Suprapubic skin (tissue), 4 donors: ENCODE data around the gene TBPL1. TPM values are rescaled to one million over a fixed set of nuclear protein-coding genes. Genes with fewer than 3 reads are reported as not detected.
"Not testable (repeated sequence)": the region's sequence is repeated elsewhere in the genome, so short reads cannot be mapped to it uniquely, and the experiment has no call there.

Experiments used
- DNase-seq, 2 donors: peaks; one replicate each; pipeline ENCODE4 v3.0.0-alpha.2; 2019; ENCODE audit warnings: low spot score in 2 of 2
- H3K27ac ChIP-seq: fragments of 200-600 bp; sonication (generic); one replicate; pipeline ENCODE4 v1.5.1; 2019
- H3K27me3 ChIP-seq: fragments of 200-600 bp; sonication (generic); one replicate; pipeline ENCODE4 v1.5.1; 2019
- H3K36me3 ChIP-seq: fragments of 200-600 bp; sonication (generic); one replicate; pipeline ENCODE4 v1.5.1; 2019
- H3K4me1 ChIP-seq: fragments of 200-600 bp; sonication (generic); one replicate; pipeline ENCODE4 v1.5.1; 2019
- H3K4me3 ChIP-seq: fragments of 200-600 bp; sonication (generic); one replicate; pipeline ENCODE4 v1.5.1; 2019; ENCODE audit warnings: mild to moderate bottlenecking
- H3K9me3 ChIP-seq: fragments of 200-600 bp; sonication (generic); one replicate; pipeline ENCODE4 v1.5.1; 2019
- EP300 ChIP-seq: sonication (generic); formaldehyde crosslinking; IDR thresholded peaks from one replicate; pipeline ENCODE4 v1.6.1; 2017; ENCODE audit warnings: antibody characterized with exemption
- POLR2A ChIP-seq, 2 donors: fragments of 450-650 bp; IDR thresholded peaks; one replicate each; pipeline ENCODE4 v1.6.1; 2017; ENCODE audit warnings: antibody characterized with exemption in 2 of 2, mild to moderate bottlenecking in 2 of 2, moderate library complexity in 2 of 2
- POLR2AphosphoS5 ChIP-seq, 3 donors: sonication (generic); formaldehyde crosslinking; IDR thresholded peaks; one replicate each; pipeline ENCODE4 v1.6.1; 2017; ENCODE audit warnings: antibody characterized with exemption in 3 of 3
- WGBS: methylation state at CpG from one replicate; pipeline ENCODE4 v1.1.5; 2018; 5-methylcytosine and 5-hydroxymethylcytosine counted together
- total RNA-seq, 4 donors: library from RNA; depleted of rRNA; stranded (reverse); fragments of >200 nt; gene quantifications; one replicate each; pipeline ENCODE4 v1.1.0, GENCODE V29; 2016
- TF ChIP-seq, protein P1 (sequence below), 2 donors: fragments of 200-600 bp in 1 of 2; fragments of 450-650 bp in 1 of 2; sonication (generic) in 1 of 2; IDR thresholded peaks; one replicate each; pipeline ENCODE4 v1.5.1; 2016 to 2019; ENCODE audit warnings: antibody characterized with exemption in 2 of 2, mild to moderate bottlenecking in 1 of 2, moderate library complexity in 1 of 2

The TBPL1 gene
- total RNA-seq, 4 donors from 2014 or later: 10.2 to 15.3 (median 13.7) TPM

DNA sequence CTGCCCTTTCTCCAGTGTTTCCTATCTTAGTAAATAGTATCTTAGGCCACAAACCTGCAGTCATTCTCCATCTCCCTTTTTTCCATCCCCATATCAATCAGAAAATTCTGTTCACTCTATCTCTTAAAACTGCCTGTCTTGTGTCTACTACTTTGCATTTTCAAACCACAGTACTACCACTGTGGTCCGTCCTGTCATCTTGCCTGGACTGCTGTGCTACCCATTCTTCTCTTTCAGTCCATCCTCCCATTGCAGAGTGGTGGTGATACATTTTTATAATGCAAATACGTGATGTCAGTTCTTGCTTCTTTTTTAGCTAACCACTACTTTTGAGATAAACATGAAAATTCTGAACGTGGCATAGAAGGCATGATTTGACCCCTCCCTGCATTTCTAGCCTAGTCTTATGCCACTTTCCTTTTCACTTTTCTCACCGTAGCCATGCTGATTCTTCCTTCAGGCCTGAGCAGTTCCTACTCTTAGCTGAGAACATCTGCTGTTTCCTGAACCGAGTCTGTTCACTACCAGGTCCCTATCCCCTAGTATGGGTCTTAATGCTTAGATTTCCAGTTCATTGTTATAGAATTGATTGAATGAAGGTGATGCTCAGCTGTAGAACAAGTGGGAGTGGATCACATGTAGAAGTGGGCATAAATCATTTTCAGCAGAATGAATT lies 13.8 kb downstream of the TBPL1 start:
- no peak for TF ChIP-seq POLR2A (IDR thresholded peaks at IDR 0.05)
- Histone ChIP-seq H3K36me3 (no peaks in the 10 kb centered on the region), H3K9me3 (no peaks in the 10 kb centered on the region), H3K4me1 (peaks cover 2% of the 10 kb centered on the region), H3K27ac (no peak overlapping the region), H3K4me3 (no peak overlapping the region), H3K27me3 (no peaks in the 10 kb centered on the region)
- 88% methylated on average over 5 of the region's 5 CpGs for WGBS
- no peak for DNase-seq

DNA sequence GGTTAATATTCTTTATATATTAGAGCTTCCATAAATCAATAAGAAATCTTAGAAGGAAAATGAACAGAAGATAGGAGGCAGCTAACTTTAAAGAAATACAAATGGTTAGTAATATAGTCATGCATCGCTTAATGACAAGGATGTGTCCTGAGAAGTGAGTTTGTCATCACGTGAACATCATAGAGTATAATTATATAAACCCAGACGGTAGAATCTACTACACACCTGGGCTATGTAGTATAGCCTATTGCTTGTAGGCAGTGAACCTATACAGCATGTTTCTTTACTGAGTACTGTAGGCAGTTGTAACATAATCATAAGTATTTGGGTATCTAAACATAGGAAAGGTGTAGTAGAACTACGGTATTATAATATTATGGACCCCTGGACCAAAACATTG lies 14.3 kb downstream of the TBPL1 start:
- Histone ChIP-seq H3K4me3 (no peak overlapping the region), H3K27me3 (no peaks in the 10 kb centered on the region), H3K9me3 (no peaks in the 10 kb centered on the region), H3K36me3 (no peaks in the 10 kb centered on the region), H3K4me1 (peaks cover 3% of the 10 kb centered on the region), H3K27ac (no peak overlapping the region)
- TF ChIP-seq POLR2AphosphoS5 (IDR thresholded peaks at IDR 0.05) (no peak), EP300 (no peak), POLR2A (IDR thresholded peaks at IDR 0.05) (no peak)
- TF ChIP-seq, protein P1, sequence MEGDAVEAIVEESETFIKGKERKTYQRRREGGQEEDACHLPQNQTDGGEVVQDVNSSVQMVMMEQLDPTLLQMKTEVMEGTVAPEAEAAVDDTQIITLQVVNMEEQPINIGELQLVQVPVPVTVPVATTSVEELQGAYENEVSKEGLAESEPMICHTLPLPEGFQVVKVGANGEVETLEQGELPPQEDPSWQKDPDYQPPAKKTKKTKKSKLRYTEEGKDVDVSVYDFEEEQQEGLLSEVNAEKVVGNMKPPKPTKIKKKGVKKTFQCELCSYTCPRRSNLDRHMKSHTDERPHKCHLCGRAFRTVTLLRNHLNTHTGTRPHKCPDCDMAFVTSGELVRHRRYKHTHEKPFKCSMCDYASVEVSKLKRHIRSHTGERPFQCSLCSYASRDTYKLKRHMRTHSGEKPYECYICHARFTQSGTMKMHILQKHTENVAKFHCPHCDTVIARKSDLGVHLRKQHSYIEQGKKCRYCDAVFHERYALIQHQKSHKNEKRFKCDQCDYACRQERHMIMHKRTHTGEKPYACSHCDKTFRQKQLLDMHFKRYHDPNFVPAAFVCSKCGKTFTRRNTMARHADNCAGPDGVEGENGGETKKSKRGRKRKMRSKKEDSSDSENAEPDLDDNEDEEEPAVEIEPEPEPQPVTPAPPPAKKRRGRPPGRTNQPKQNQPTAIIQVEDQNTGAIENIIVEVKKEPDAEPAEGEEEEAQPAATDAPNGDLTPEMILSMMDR (IDR thresholded peaks at IDR 0.05): no peak
- WGBS: 93% methylated on average over 4 of the region's 4 CpGs
- no peak for DNase-seq

DNA sequence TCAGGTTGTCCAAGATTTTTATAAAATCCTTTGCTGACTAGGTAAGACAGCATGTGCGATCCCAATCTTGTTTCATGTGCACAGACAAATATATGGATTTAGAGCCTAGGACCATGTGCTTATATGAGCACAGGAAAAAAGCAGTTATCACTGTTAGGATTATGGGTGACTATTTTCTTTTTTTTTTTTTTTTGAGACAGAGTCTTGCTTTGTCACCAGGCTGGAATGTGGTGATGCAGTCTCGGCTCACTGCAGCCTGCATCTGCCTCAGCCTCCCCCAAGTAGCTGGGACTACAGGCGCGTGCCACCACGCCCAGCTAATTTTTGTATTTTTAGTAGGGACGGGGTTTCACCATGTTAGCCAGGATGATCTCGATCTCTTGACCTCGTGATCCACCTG lies 14.8 kb downstream of the TBPL1 start:
- H3K27ac ChIP-seq, H3K9me3 ChIP-seq, H3K27me3 ChIP-seq, H3K36me3 ChIP-seq, H3K4me3 ChIP-seq, DNase-seq, H3K4me1 ChIP-seq: not testable (repeated sequence)
- 85% methylated on average over 8 of the region's 8 CpGs for WGBS

DNA sequence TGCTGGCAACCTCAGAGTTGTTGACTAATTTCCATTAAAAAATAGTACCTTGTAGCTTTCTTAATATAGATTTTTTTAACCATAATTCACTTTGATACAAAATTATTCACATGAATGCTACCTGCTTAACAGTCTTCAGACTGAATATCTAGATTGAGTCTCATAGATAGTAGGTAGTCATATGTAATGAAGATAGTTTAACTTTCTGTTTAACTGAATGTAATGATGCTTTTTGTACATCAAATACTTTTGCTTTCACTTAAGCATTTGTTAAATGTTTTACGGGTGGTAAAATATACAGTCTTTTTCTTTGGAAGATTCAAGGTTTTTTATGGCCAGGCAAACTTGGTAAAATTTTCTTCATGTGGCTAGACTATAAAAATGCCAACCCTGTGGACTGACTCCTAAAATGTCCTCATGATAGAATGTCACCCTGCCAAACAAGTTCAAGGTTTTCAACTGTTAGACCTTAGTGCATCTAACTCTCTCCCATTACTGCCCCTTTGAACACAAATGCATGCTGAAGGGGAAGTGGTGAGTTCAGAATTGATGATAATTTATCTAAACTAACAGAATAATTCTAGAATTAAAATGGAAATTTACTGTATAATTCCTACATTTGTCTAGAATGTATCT lies 16.4 kb downstream of the TBPL1 start:
- no peak overlapping the region for H3K4me3 ChIP-seq
- no peak for DNase-seq
- H3K9me3 ChIP-seq: no peaks in the 10 kb centered on the region
- WGBS: 95% methylated on average over 1 of the region's 1 CpG
- no peaks in the 10 kb centered on the region for H3K27me3 ChIP-seq
- TF ChIP-seq, protein P1 (IDR thresholded peaks at IDR 0.05): no peak
- TF ChIP-seq POLR2A (IDR thresholded peaks at IDR 0.05): no peak
- TF ChIP-seq POLR2AphosphoS5 (IDR thresholded peaks at IDR 0.05): no peak
- TF ChIP-seq EP300: no peak
- peaks cover 6% of the 10 kb centered on the region for H3K4me1 ChIP-seq
- H3K27ac ChIP-seq: no peak overlapping the region
- H3K36me3 ChIP-seq: no peaks in the 10 kb centered on the region

DNA sequence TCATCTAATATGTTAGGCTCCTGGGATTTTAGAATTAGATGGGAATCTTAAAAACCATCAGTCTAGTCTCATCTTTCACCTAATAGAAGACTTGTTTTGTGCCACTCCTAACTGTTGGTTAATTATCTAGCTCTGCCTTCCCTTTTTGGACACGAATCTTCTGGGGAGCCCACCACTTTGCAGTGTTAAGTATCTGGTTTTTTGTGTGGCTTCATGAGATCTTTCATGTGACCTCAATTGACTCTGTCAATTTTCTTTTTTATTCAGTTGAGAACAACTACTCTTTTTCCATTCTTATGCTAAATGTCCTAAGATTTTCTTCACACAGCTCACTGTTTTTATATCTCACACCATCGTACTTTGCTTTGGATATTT lies 16.9 kb downstream of the TBPL1 start:
- H3K27me3 ChIP-seq: no peaks in the 10 kb centered on the region
- H3K36me3 ChIP-seq: no peaks in the 10 kb centered on the region
- H3K4me3 ChIP-seq: no peak overlapping the region
- WGBS: 69% methylated on average over 2 of the region's 2 CpGs
- DNase-seq: no peak
- peaks cover 6% of the 10 kb centered on the region for H3K4me1 ChIP-seq
- H3K9me3 ChIP-seq: no peaks in the 10 kb centered on the region
- no peak for TF ChIP-seq POLR2A (IDR thresholded peaks at IDR 0.05)
- no peak overlapping the region for H3K27ac ChIP-seq

DNA sequence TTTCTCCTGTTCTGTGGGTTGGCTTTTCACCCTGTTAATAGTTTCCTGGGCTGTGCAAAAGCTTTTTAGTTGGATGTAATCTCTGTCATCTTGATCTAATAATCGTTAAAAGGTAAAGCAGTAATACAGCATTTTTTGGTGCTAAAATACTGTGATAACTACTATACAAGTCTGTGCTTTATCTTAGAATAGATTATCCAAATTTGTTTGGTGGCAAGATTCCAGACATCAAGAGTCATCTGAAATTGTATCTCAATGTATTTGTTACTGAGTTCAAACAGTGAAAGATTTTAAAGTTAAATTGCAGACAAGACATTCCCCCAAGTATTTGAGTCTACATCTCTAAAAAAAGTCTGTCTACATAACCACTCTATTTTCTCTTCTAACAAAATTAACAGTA lies 18.8 kb downstream of the TBPL1 start:
- Histone ChIP-seq H3K4me3 (no peak overlapping the region), H3K27me3 (no peaks in the 10 kb centered on the region), H3K27ac (no peak overlapping the region), H3K9me3 (no peaks in the 10 kb centered on the region), H3K36me3 (no peaks in the 10 kb centered on the region), H3K4me1 (peaks cover 6% of the 10 kb centered on the region)
- TF ChIP-seq EP300 (no peak), POLR2AphosphoS5 (IDR thresholded peaks at IDR 0.05) (no peak)
- no peak for DNase-seq
- WGBS: 40% methylated on average over 1 of the region's 1 CpG

DNA sequence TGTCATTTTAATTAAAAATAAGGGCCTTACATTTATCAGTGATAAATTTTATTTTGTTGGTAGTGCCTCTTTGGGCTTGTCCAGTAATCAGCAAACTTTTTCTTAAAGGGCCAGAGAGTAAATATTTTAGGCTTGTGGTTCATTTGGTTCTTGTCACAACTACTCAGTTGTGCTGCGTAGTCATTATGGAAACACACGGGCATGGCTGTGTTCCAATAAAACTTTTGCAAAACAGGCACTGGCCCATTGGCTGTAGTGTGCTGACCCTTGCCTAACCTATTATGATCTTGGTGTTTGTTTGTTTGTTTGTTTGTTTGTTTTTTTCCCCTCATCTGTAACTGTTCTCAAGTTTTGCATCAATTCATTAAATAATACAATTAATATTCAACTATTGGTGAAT lies 19.4 kb downstream of the TBPL1 start:
- 65% methylated on average over 2 of the region's 2 CpGs for WGBS
- TF ChIP-seq POLR2AphosphoS5 (IDR thresholded peaks at IDR 0.05): no peak
- TF ChIP-seq, protein P1 (IDR thresholded peaks at IDR 0.05): no peak
- TF ChIP-seq POLR2A (IDR thresholded peaks at IDR 0.05): no peak
- no peak for DNase-seq
- Histone ChIP-seq H3K4me1 (peaks cover 6% of the 10 kb centered on the region), H3K27me3 (no peaks in the 10 kb centered on the region), H3K36me3 (no peaks in the 10 kb centered on the region), H3K4me3 (no peak overlapping the region), H3K9me3 (no peaks in the 10 kb centered on the region), H3K27ac (no peak overlapping the region)
